DMS114 treated with DMSO at 0.1 percent for 48 hours (cell line): ENCODE data around the gene COQ5.

Experiments used
- DNase-seq: peaks from one replicate; lab custom pipeline; 2025; ENCODE audit not compliant: unreplicated experiment; lab: John Stamatoyannopoulos, UW

Gene COQ5

GRCh38 chr12:120460157-120460556 lies 68.8 kb downstream of the COQ5 start:
- DNase-seq = no peak

GRCh38 chr12:120457133-120457532 lies 71.8 kb downstream of the COQ5 start:
- DNase-seq = no peak

- no peak for DNase-seq
Observed at GRCh38 chr12:120455302-120455701, 73.7 kb downstream of the COQ5 start.

GRCh38 chr12:120453977-120454376 lies 75.0 kb downstream of the COQ5 start:
- DNase-seq = no peak
